Immature natural killer cell (primary cell): ENCODE results near the gene PSMB5. TPM values are rescaled to one million over a fixed set of nuclear protein-coding genes. Genes with fewer than 3 reads are reported as not detected.
A peak's percentile ranks its signal among the peaks of the same experiment; 100 is the strongest.

Experiments
- DNase-seq, 3 donors: peaks; one replicate each; pipeline ENCODE4 v3.0.0; 2022; ENCODE audit warnings: mixed read lengths in 1 of 3
- H3K27ac Mint-ChIP-seq, 6 donors: one replicate each; pipeline ENCODE4 v1.8.0; 2020; ENCODE audit warnings: mixed read lengths in 6 of 6, mild to moderate bottlenecking in 5 of 6, inconsistent platforms in 4 of 6, moderate library complexity in 3 of 6
- H3K27me3 Mint-ChIP-seq, 3 donors: one replicate each; pipeline ENCODE4 v1.8.0; 2020 to 2021; ENCODE audit warnings: low read depth in 3 of 3, mild to moderate bottlenecking in 3 of 3, mixed read lengths in 3 of 3, moderate library complexity in 3 of 3, inconsistent platforms in 1 of 3
- H3K36me3 Mint-ChIP-seq, 3 donors: one replicate each; pipeline ENCODE4 v1.8.0; 2020; ENCODE audit warnings: mixed read lengths in 3 of 3, inconsistent platforms in 2 of 3, mild to moderate bottlenecking in 2 of 3
- H3K4me1 Mint-ChIP-seq, 2 donors: one replicate each; pipeline ENCODE4 v1.8.0; 2020; ENCODE audit warnings: inconsistent platforms in 2 of 2, mild to moderate bottlenecking in 2 of 2, mixed read lengths in 2 of 2, moderate library complexity in 1 of 2
- H3K4me3 Mint-ChIP-seq, 5 donors: one replicate each; pipeline ENCODE4 v1.8.0; 2020; ENCODE audit warnings: mild to moderate bottlenecking in 5 of 5, mixed read lengths in 5 of 5, inconsistent platforms in 3 of 5, moderate library complexity in 3 of 5
- H3K9me3 Mint-ChIP-seq, 6 donors: one replicate each; pipeline ENCODE4 v1.8.0; 2020; ENCODE audit warnings: mild to moderate bottlenecking in 6 of 6, mixed read lengths in 6 of 6, inconsistent platforms in 4 of 6, moderate library complexity in 3 of 6
- polyA plus RNA-seq, 3 donors: library from polyadenylated mRNA; unstranded; fragments of 300-500 nt; fragmentation: Illumina TruSeq; gene quantifications; one replicate each; pipeline ENCODE4 v1.2.3, GENCODE V29; 2021

Gene PSMB5
- polyA plus RNA-seq, 3 donors from 2014 or later, result 25.6 to 54.3 (median 39.7) TPM

DNA sequence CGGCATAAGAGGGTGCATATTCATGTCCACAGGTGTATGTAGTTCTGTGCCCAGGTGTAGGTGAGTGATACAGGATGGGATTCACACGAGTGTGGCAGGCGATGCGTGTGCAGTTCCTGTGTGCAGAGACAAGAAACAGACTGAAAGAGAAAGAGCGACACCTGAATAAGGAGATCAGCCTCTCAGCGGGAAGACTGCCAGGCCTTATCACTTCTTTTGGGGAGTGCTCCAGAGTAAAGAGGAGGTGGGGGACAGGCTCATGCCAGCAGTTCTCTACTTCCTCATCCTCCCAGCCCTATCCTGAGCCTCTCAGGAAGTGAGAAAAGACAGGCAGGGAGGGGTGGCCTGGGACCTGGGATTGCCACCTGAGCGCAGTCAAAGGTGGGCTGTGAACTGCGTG, 10.1 kb upstream of the PSMB5 start:
- DNase-seq, result no peak
- peak overlapping the region in 1 of 6 donors; percentile 42 for H3K27ac Mint-ChIP-seq

DNA sequence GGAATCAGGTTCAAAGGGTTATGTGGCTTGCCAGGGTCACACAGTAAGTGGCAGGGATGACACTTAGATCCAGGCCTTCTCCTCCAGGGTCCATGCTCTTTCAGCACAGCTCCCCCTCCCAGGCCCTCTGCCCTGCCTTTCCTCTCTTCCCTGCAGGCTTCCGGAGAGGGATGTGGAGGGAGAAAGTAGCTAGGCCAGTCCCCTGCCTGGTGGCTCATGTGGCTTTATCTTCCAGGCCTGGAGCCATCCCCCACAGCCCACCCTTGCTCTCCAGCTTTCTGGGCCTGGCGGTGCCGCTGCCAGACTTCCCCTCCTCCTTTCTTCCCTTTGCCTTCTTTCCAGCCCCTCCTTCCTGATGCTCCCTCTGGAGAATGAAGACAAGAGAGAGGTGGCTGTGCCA, 9.1 kb upstream of the PSMB5 start:
- Mint-ChIP-seq H3K27ac (no peak overlapping the region), H3K36me3 (no peaks in the 10 kb centered on the region), H3K27me3 (peaks cover 1 to 2% (median 1%) of the 10 kb centered on the region in 3 donors), H3K9me3 (no peaks in the 10 kb centered on the region), H3K4me1 (no peaks in the 10 kb centered on the region), H3K4me3 (no peak overlapping the region)
- no peak for DNase-seq

More for the DNA sequence above, 10.1 kb upstream of the PSMB5 start:
- H3K9me3 Mint-ChIP-seq, result no peaks in the 10 kb centered on the region
- no peaks in the 10 kb centered on the region for H3K36me3 Mint-ChIP-seq
- no peak overlapping the region for H3K4me3 Mint-ChIP-seq
- H3K27me3 Mint-ChIP-seq, result peaks cover 1 to 2% (median 1%) of the 10 kb centered on the region in 3 donors
- H3K4me1 Mint-ChIP-seq, result no peaks in the 10 kb centered on the region

DNA sequence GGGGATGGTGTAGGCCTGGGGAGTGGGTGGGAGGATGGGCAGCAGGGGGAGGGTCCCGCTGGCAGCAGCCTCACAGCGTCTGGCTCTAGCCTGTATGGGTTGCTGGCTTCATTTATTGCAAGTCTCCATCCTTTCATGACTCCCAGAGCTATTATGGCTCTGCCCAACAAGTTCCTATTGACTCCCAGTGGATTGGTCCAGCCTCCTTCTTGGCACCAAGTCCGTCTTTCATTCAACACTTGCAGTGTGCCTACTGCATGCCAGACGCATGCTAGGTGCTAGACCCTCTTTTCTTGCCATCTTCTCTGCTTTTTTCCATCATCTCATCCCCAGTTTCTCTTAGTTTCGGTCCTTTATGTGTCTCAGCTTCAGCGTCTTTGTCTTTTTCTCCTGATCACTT, 8.4 kb upstream of the PSMB5 start:
- Mint-ChIP-seq H3K27me3 (peaks cover 1 to 3% (median 2%) of the 10 kb centered on the region in 3 donors), H3K9me3 (no peaks in the 10 kb centered on the region), H3K36me3 (no peaks in the 10 kb centered on the region), H3K4me3 (no peak overlapping the region), H3K4me1 (no peaks in the 10 kb centered on the region), H3K27ac (no peak overlapping the region)
- no peak for DNase-seq

DNA sequence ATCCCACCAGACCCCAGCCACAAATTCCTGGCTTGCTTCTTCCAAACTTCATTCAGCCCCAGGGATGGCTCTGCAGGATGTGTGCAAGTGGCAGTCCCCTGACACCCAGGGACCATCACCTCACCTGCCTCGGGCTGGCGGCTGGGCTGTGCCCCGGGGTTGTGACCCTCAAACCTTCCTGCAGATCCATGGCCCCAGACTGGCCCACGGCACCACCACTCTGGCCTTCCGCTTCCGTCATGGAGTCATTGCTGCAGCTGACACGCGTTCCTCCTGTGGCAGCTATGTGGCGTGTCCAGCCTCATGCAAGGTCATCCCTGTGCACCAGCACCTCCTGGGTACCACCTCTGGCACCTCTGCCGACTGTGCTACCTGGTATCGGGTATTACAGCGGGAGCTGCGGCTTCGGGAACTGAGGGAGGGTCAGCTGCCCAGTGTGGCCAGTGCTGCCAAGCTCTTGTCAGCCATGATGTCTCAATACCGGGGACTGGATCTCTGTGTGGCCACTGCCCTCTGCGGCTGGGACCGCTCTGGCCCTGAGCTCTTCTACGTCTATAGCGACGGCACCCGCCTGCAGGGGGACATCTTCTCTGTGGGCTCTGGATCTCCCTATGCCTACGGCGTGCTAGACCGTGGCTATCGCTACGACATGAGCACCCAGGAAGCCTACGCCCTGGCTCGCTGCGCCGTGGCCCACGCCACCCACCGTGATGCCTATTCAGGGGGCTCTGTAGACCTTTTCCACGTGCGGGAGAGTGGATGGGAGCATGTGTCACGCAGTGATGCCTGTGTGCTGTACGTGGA, 7.7 kb upstream of the PSMB5 start, which contains the start of gene PSMB11:
PSMB11 (plus strand) TSS at position 51 of the 804 bp plus-strand sequence; CDS start at position 65, 14 bp downstream.
- H3K27ac Mint-ChIP-seq, result no peak within 1 kb of the TSS
- H3K4me3 Mint-ChIP-seq, result no peak within 1 kb of the TSS
- no peaks in the 10 kb centered on the region for H3K4me1 Mint-ChIP-seq
- H3K36me3 Mint-ChIP-seq, result no peaks in the 10 kb centered on the region
- H3K27me3 Mint-ChIP-seq, result peaks cover 1 to 3% (median 2%) of the 10 kb centered on the region in 3 donors
- DNase-seq, result no peak
- no peaks in the 10 kb centered on the region for H3K9me3 Mint-ChIP-seq

DNA sequence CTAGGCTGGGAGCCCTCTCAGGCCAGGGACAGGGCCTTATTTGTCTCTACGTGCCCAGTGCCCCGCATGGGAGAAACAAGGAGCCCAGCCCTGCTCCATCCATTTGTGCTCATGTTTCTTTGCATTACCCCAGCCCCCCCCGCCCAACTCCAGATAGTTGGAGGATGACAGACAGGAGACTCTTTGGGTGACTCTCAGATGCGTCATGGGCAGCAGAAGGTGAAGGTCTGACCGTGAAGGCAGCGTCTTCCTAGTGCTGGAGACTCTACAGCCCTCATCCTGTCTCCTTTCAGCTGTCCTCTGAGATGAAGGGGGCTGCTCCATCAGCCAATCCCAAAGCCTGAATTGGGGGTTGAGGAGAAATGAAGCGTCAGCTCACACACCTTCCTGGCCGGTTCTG, 7.0 kb upstream of the PSMB5 start:
- no peak overlapping the region for H3K4me3 Mint-ChIP-seq
- no peak for DNase-seq
- H3K4me1 Mint-ChIP-seq, result no peaks in the 10 kb centered on the region
- H3K36me3 Mint-ChIP-seq, result no peaks in the 10 kb centered on the region
- no peaks in the 10 kb centered on the region for H3K9me3 Mint-ChIP-seq
- H3K27ac Mint-ChIP-seq, result no peak overlapping the region
- H3K27me3 Mint-ChIP-seq, result peaks cover 1 to 2% (median 1%) of the 10 kb centered on the region in 3 donors

DNA sequence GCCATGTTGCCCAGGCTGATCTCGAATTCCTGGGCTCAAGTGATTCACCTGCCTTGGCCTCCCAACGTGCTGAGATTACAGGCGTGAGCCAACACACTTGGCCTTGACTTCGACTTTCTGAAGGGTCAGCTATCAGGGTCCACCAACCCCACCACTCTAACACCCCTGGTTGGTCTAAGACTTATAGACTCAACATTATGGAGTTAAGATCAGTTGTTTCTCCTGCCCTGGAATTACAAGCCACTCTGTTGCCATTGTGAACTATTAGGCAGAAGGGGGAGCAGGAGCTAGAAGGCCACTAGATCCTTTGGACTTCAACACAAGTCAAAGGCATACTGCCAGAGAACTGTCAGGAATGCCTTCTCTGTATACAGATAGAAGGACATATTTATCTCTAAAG, 5.4 kb upstream of the PSMB5 start:
- Mint-ChIP-seq H3K27me3 (peaks cover 1 to 2% (median 1%) of the 10 kb centered on the region in 3 donors), H3K4me1 (peaks cover 7 to 8% of the 10 kb centered on the region in 2 donors), H3K9me3 (no peaks in the 10 kb centered on the region), H3K36me3 (no peaks in the 10 kb centered on the region), H3K27ac (no peak overlapping the region), H3K4me3 (no peak overlapping the region)
- DNase-seq, result no peak

DNA sequence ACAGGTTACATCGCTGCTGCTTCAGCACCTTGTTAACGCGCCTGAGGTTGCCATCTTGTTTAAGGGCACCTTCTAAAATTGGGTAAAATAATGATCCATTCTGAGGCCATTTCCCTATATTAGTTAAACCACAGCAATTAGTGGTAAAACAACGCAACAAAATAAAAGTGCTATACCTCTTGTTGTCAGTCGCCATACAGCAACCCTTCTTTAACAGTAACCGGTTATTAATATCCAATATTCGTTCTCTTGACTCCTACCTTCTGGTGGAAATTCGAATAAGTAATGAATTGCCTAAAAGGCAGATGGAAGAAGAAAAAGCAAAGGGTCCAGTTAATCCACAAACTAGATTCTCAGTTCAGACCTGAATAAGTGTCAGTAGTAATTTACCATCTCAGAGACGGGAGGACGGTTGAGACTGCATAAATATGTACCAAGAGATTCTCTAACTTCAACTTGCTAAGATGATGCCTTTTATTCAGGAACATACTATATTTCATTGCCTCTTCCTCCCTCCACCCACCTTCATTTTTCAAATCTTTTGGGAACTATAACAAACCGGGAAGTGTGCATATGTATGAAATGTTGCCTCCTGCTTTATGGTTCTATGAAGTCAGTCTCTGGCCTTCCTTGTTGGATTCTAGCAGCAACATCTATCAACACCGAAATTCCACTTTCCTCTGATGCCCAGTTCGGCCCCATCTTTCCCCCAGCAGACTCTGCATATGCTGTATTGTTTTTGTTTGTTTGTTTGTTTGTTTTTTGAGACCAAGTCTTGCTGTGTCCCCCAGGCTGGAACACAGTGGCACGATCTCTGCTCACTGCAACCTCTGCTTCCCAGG, 824 bp upstream of the PSMB5 start:
- peak overlapping the region; percentile 96 to 100 (median 98) for H3K27ac Mint-ChIP-seq
- peaks cover 29 to 37% of the 10 kb centered on the region in 2 donors for H3K4me1 Mint-ChIP-seq
- peaks cover 7 to 16% (median 9%) of the 10 kb centered on the region in 3 donors for H3K36me3 Mint-ChIP-seq
- H3K9me3 Mint-ChIP-seq, result no peaks in the 10 kb centered on the region
- H3K27me3 Mint-ChIP-seq, result peaks cover 1 to 3% (median 2%) of the 10 kb centered on the region in 3 donors
- no peak for DNase-seq
- H3K4me3 Mint-ChIP-seq, result peak overlapping the region; percentile 87 to 98 (median 92)

DNA sequence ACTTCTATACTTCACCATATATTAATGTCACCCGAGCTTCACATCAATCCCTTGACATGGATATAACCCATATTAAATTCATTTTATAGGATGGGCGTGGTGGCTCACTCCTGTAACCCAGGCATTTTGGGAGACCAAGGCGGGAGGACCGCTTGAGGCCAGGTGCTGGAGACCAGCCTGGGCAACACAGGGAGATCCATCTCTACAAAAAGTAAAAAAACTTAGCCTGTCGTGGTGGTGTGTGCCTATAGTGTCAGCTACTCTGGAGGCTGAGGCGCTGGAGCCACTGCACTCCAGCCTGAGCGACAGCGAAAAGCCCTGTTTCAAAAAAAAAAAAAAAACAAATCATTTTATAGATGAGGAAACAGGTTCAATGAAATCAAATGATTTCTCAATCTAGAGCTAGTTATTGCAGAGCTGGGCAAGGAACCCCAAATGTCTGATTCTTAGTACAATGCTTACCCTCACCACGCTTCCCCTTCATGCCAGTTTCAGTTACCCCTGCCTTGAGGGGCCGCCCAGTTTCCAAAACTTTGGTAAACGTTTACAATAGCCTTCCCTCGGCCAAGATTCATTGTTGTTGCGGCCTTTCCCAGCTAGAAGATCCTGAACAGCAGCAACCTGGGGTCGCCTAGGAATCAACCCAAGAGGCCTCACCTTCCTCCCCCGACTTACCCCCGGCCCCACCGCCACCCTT, 751 bp downstream of the PSMB5 start:
- H3K4me1 Mint-ChIP-seq, result peaks cover 33 to 43% of the 10 kb centered on the region in 2 donors

DNA sequence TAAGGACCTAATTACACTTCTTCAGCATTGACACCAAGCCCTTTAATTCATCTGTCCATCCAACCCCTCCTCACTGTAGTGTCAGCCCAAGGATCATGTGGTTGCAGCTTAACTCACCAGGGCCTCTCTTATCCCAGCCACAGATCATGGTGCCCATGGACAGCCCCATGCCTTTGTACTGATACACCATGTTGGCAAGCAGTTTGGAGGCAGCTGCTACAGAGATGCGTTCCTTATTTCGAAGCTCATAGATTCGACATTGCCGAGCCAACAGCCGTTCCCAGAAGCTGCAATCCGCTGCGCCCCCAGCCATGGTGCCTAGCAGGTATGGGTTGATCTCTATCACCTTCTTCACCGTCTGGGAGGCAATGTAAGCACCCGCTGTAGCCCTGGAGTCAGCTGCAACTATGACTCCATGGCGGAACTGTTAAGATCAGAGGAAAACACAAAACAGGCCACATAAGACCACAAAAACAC, 1.4 kb downstream of the PSMB5 start:
- H3K4me3 Mint-ChIP-seq, result peak overlapping the region; percentile 87 to 98 (median 92)
- no peak for DNase-seq
- peaks cover 11 to 23% (median 18%) of the 10 kb centered on the region in 3 donors for H3K36me3 Mint-ChIP-seq
- peaks cover 0 to 3% (median 2%) of the 10 kb centered on the region in 3 donors for H3K27me3 Mint-ChIP-seq
- H3K27ac Mint-ChIP-seq, result peak overlapping the region in 5 of 6 donors; percentile 71 to 100 (median 78)
- H3K4me1 Mint-ChIP-seq, result peaks cover 37 to 49% of the 10 kb centered on the region in 2 donors
- no peaks in the 10 kb centered on the region for H3K9me3 Mint-ChIP-seq

More for the DNA sequence above, 751 bp downstream of the PSMB5 start:
- DNase-seq, result no peak
- H3K4me3 Mint-ChIP-seq, result peak overlapping the region; percentile 87 to 98 (median 92)
- H3K9me3 Mint-ChIP-seq, result no peaks in the 10 kb centered on the region
- peaks cover 7 to 19% (median 14%) of the 10 kb centered on the region in 3 donors for H3K36me3 Mint-ChIP-seq
- peaks cover 1 to 3% (median 2%) of the 10 kb centered on the region in 3 donors for H3K27me3 Mint-ChIP-seq
- peak overlapping the region; percentile 96 to 100 (median 98) for H3K27ac Mint-ChIP-seq

DNA sequence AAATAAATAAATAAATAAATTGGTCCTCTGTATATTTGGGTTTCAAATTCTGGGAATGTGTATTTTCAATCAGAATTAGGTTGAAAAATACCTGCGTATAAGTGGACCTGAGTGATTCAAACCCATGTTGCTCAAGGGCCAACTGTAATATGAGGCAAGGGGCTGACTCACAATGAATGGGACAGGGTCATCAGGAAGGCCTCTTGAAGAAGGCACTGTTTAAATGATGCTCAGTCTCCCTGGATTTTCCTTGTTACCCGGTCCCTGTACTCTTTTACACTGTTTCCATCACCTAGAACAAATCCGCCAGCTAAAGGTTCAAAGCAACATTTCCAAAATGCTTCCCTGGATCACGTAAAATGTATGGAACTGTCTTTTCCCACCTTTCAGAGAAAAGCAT, 3.8 kb downstream of the PSMB5 start:
- peaks cover 11 to 31% (median 22%) of the 10 kb centered on the region in 3 donors for H3K36me3 Mint-ChIP-seq
- H3K27me3 Mint-ChIP-seq, result peaks cover 0 to 3% (median 2%) of the 10 kb centered on the region in 3 donors
- H3K4me1 Mint-ChIP-seq, result peaks cover 38 to 49% of the 10 kb centered on the region in 2 donors
- DNase-seq, result no peak
- no peaks in the 10 kb centered on the region for H3K9me3 Mint-ChIP-seq
- H3K27ac Mint-ChIP-seq, result no peak overlapping the region
- no peak overlapping the region for H3K4me3 Mint-ChIP-seq

DNA sequence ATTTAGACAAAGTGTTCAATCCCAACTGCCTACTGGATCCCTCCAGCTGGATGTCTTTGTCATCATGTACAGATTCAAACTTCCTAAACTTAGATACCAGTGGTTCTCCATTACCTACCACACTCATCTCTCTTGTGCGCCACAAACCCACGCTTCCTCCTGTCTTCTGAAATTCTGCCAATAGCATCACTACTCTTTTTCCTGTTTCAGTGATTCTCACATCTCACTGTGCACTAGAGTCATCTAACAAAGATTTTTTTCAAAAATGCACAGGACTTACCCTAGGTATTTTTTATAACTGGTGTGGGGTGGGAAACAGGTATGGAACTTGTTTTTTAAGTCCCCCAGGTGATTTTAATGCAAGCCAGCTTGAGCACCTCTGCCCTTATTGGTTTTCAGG, 5.9 kb downstream of the PSMB5 start:
- H3K27ac Mint-ChIP-seq, result peak overlapping the region in 5 of 6 donors; percentile 4 to 76 (median 57)
- H3K36me3 Mint-ChIP-seq, result peaks cover 16 to 37% (median 36%) of the 10 kb centered on the region in 3 donors
- H3K4me1 Mint-ChIP-seq, result peaks cover 24 to 28% of the 10 kb centered on the region in 2 donors
- no peak for DNase-seq
- H3K4me3 Mint-ChIP-seq, result no peak overlapping the region
- H3K9me3 Mint-ChIP-seq, result no peaks in the 10 kb centered on the region
- peaks cover 0 to 2% (median 0%) of the 10 kb centered on the region in 3 donors for H3K27me3 Mint-ChIP-seq

DNA sequence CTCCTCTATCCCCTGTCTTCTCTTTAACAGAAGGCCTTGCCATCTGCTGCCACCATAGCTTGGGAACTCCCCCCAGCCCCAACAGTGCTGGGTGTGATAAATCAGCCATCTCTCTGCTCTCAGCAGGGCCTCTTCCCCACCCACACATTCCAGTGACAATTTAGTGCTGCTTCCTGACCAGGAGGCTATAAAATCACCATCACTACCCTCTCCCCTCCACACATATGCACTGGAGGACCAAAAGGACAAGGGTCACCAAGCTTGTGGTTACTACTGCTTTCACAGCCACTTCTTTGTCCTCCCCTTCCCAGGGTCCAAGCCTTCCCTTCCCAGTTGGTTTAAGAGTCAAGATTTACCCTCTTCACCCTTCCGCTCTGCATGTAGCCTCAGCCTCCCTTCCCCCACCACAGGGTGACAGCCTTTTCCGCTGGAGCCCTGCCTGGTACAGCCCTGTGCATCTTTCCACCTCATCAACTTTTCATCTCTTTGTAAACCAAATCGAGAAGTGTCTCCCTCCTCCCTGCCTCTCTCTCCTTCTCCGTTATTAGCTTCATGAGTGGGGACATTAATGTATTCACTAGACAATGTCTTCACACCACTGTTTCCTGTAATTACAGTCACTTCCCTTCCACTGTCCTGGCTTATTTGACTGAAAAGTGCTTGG, 9.4 kb downstream of the PSMB5 start:
- H3K27ac Mint-ChIP-seq, result no peak overlapping the region
- H3K36me3 Mint-ChIP-seq, result peaks cover 8 to 32% (median 21%) of the 10 kb centered on the region in 3 donors
- peaks cover 0 to 3% (median 0%) of the 10 kb centered on the region in 3 donors for H3K27me3 Mint-ChIP-seq
- H3K4me3 Mint-ChIP-seq, result no peak overlapping the region
- DNase-seq, result no peak
- peaks cover 12 to 14% of the 10 kb centered on the region in 2 donors for H3K4me1 Mint-ChIP-seq
- no peaks in the 10 kb centered on the region for H3K9me3 Mint-ChIP-seq
